Measurements from ENCODE around the gene C14orf180.

Gene C14orf180

GRCh38 chr14:104584557-104584956 is 5.0 kb downstream of the C14orf180 start:
- H3K27ac ChIP-seq = no peak overlapping the region
- no peaks in the 10 kb centered on the region for H3K36me3 ChIP-seq (ENCODE audit: insufficient read depth, low read length)
- no peaks in the 10 kb centered on the region for H3K9me3 ChIP-seq (ENCODE audit: low read depth, low read length)
- TF ChIP-seq POLR2AphosphoS5 (IDR thresholded peaks at IDR 0.05; ENCODE audit: borderline replicate concordance, low read depth, low read length) = no peak
- TF ChIP-seq EZH2 (IDR thresholded peaks at IDR 0.05) = no peak
- no peak for TF ChIP-seq FOXP2 (optimal IDR thresholded peaks at IDR 0.05; ENCODE audit: control extremely low read depth, extremely low read length, insufficient read depth)
- no peak overlapping the region for H3K9ac ChIP-seq (ENCODE audit: insufficient read length)
- no peak for DNase-seq (ENCODE audit: low read depth, low spot score)
- H3K4me3 ChIP-seq = no peak overlapping the region

- Histone ChIP-seq H3K9me3 (ENCODE audit: low read depth, low read length) (no peaks in the 10 kb centered on the region), H3K4me3 (no peak overlapping the region), H3K36me3 (ENCODE audit: insufficient read depth, low read length) (no peaks in the 10 kb centered on the region), H3K27ac (no peak overlapping the region), H3K9ac (ENCODE audit: insufficient read length) (no peak overlapping the region)
- TF ChIP-seq POLR2AphosphoS5 (IDR thresholded peaks at IDR 0.05; ENCODE audit: borderline replicate concordance, low read depth, low read length) = no peak
- no peak for TF ChIP-seq FOXP2 (optimal IDR thresholded peaks at IDR 0.05; ENCODE audit: control extremely low read depth, extremely low read length, insufficient read depth)
- TF ChIP-seq EZH2 (IDR thresholded peaks at IDR 0.05) = no peak
- DNase-seq (ENCODE audit: low read depth, low spot score) = no peak
Observed at GRCh38 chr14:104585966-104586697, 6.6 kb downstream of the C14orf180 start.

GRCh38 chr14:104586832-104587620 is 7.5 kb downstream of the C14orf180 start:
- DNase-seq (ENCODE audit: low read depth, low spot score) = no peak
- no peaks in the 10 kb centered on the region for H3K36me3 ChIP-seq (ENCODE audit: insufficient read depth, low read length)
- H3K4me3 ChIP-seq = no peak overlapping the region
- H3K9ac ChIP-seq (ENCODE audit: insufficient read length) = no peak overlapping the region
- H3K9me3 ChIP-seq (ENCODE audit: low read depth, low read length) = no peaks in the 10 kb centered on the region
- TF ChIP-seq FOXP2 (optimal IDR thresholded peaks at IDR 0.05; ENCODE audit: control extremely low read depth, extremely low read length, insufficient read depth) = no peak
- no peak for TF ChIP-seq POLR2AphosphoS5 (IDR thresholded peaks at IDR 0.05; ENCODE audit: borderline replicate concordance, low read depth, low read length)
- no peak for TF ChIP-seq EZH2 (IDR thresholded peaks at IDR 0.05)
- H3K27ac ChIP-seq = no peak overlapping the region

- TF ChIP-seq EZH2 (IDR thresholded peaks at IDR 0.05) (no peak), POLR2AphosphoS5 (IDR thresholded peaks at IDR 0.05; ENCODE audit: borderline replicate concordance, low read depth, low read length) (no peak)
- Histone ChIP-seq H3K9ac (ENCODE audit: insufficient read length) (no peak overlapping the region), H3K4me3 (no peak overlapping the region), H3K27ac (no peak overlapping the region), H3K9me3 (ENCODE audit: low read depth, low read length) (no peaks in the 10 kb centered on the region), H3K36me3 (ENCODE audit: insufficient read depth, low read length) (no peaks in the 10 kb centered on the region)
- no peak for DNase-seq (ENCODE audit: low read depth, low spot score)
Observed at GRCh38 chr14:104587641-104588040, 8.1 kb downstream of the C14orf180 start.

- H3K36me3 ChIP-seq (ENCODE audit: insufficient read depth, low read length) = no peaks in the 10 kb centered on the region
- H3K27ac ChIP-seq = no peak overlapping the region
- no peaks in the 10 kb centered on the region for H3K9me3 ChIP-seq (ENCODE audit: low read depth, low read length)
- H3K9ac ChIP-seq (ENCODE audit: insufficient read length) = no peak overlapping the region
- TF ChIP-seq POLR2AphosphoS5 (IDR thresholded peaks at IDR 0.05; ENCODE audit: borderline replicate concordance, low read depth, low read length) (no peak), EZH2 (IDR thresholded peaks at IDR 0.05) (no peak), FOXP2 (optimal IDR thresholded peaks at IDR 0.05; ENCODE audit: control extremely low read depth, extremely low read length, insufficient read depth) (no peak)
- DNase-seq (ENCODE audit: low read depth, low spot score) = no peak
- H3K4me3 ChIP-seq = no peak overlapping the region
Observed at GRCh38 chr14:104588066-104588857, 8.7 kb downstream of the C14orf180 start.

GRCh38 chr14:104589338-104590195 is 10.0 kb downstream of the C14orf180 start:
- no peak for DNase-seq (ENCODE audit: low read depth, low spot score)
- Histone ChIP-seq H3K9ac (ENCODE audit: insufficient read length) (no peak overlapping the region), H3K9me3 (ENCODE audit: low read depth, low read length) (no peaks in the 10 kb centered on the region), H3K4me3 (no peak overlapping the region), H3K27ac (no peak overlapping the region), H3K36me3 (ENCODE audit: insufficient read depth, low read length) (no peaks in the 10 kb centered on the region)
- TF ChIP-seq EZH2 (IDR thresholded peaks at IDR 0.05) (no peak), FOXP2 (optimal IDR thresholded peaks at IDR 0.05; ENCODE audit: control extremely low read depth, extremely low read length, insufficient read depth) (no peak), POLR2AphosphoS5 (IDR thresholded peaks at IDR 0.05; ENCODE audit: borderline replicate concordance, low read depth, low read length) (no peak)

GRCh38 chr14:104590240-104590965 is 10.8 kb downstream of the C14orf180 start:
- Histone ChIP-seq H3K27ac (no peak overlapping the region), H3K9ac (ENCODE audit: insufficient read length) (no peak overlapping the region), H3K9me3 (ENCODE audit: low read depth, low read length) (no peaks in the 10 kb centered on the region), H3K4me3 (no peak overlapping the region), H3K36me3 (ENCODE audit: insufficient read depth, low read length) (no peaks in the 10 kb centered on the region)
- no peak for DNase-seq (ENCODE audit: low read depth, low spot score)
- no peak for TF ChIP-seq FOXP2 (optimal IDR thresholded peaks at IDR 0.05; ENCODE audit: control extremely low read depth, extremely low read length, insufficient read depth)
- no peak for TF ChIP-seq EZH2 (IDR thresholded peaks at IDR 0.05)
- no peak for TF ChIP-seq POLR2AphosphoS5 (IDR thresholded peaks at IDR 0.05; ENCODE audit: borderline replicate concordance, low read depth, low read length)
